Parathyroid adenoma (tissue), 2 donors: ENCODE results near the gene PAFAH1B2.

Experiments
- H2AFZ ChIP-seq: fragments of 300-600 bp; sonication (generic); one replicate; pipeline ENCODE4 v1.7.0; 2017; ENCODE audit warnings: antibody characterized with exemption, mild to moderate bottlenecking
- H3K27ac ChIP-seq: fragments of 300-600 bp; sonication (generic); one replicate; pipeline ENCODE4 v1.7.0; 2017
- H3K27me3 ChIP-seq: fragments of 300-600 bp; sonication (generic); one replicate; pipeline ENCODE4 v1.7.0; 2017; ENCODE audit warnings: low read length; ENCODE audit not compliant: control insufficient read depth, insufficient read depth
- H3K36me3 ChIP-seq: fragments of 300-600 bp; sonication (generic); one replicate; pipeline ENCODE4 v1.7.0; 2017; ENCODE audit warnings: low read length; ENCODE audit not compliant: control insufficient read depth, insufficient read depth
- H3K4me1 ChIP-seq: fragments of 300-600 bp; sonication (generic); one replicate; pipeline ENCODE4 v1.7.0; 2017; ENCODE audit warnings: control low read depth
- H3K4me2 ChIP-seq: fragments of 300-600 bp; sonication (generic); one replicate; pipeline ENCODE4 v1.7.0; 2017; ENCODE audit warnings: low read length
- H3K4me3 ChIP-seq: fragments of 300-600 bp; sonication (generic); one replicate; pipeline ENCODE4 v1.7.0; 2017; ENCODE audit warnings: low read depth, low read length
- H3K79me2 ChIP-seq: fragments of 300-600 bp; sonication (generic); one replicate; pipeline ENCODE4 v1.7.0; 2017; ENCODE audit warnings: control low read depth
- H3K9ac ChIP-seq: fragments of 300-600 bp; sonication (generic); one replicate; pipeline ENCODE4 v1.7.0; 2017; ENCODE audit warnings: mild to moderate bottlenecking
- H3K9me3 ChIP-seq: fragments of 300-600 bp; sonication (generic); one replicate; pipeline ENCODE4 v1.7.0; 2017; ENCODE audit warnings: low read length; ENCODE audit not compliant: control insufficient read depth
- TF ChIP-seq, protein P1 (sequence below): fragments of 300-600 bp; sonication (generic); IDR thresholded peaks from one replicate; pipeline ENCODE4 v1.7.0; 2017; ENCODE audit warnings: antibody characterized with exemption, mild to moderate bottlenecking
- donor health status: primary hyperparathyroidism.

The PAFAH1B2 gene

DNA sequence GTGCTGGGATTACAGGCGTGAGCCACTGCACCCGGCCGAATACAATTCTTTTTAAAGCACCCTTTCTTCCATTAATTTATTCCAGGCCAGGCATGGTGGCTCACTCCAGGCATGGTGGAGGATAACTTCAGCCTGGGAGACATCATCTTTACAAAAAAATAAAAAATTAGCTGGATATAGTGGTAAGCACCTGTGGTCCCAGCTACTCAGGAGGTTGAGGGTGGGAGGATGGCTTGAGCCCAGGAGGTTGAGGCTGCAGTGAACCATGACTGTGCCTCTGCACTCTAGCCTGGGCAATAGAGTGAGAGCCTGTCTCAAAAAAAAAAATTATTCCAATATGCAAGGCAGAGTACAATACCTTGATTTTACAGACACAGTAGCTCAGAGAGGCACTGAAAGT is 66.5 kb downstream of the PAFAH1B2 start:
- H3K4me1 ChIP-seq = no peaks in the 10 kb centered on the region
- no peak overlapping the region for H3K27ac ChIP-seq
- H3K79me2 ChIP-seq = no peaks in the 10 kb centered on the region
- no peak overlapping the region for H3K4me3 ChIP-seq
- H3K27me3 ChIP-seq = no peaks in the 10 kb centered on the region
- TF ChIP-seq, protein P1, sequence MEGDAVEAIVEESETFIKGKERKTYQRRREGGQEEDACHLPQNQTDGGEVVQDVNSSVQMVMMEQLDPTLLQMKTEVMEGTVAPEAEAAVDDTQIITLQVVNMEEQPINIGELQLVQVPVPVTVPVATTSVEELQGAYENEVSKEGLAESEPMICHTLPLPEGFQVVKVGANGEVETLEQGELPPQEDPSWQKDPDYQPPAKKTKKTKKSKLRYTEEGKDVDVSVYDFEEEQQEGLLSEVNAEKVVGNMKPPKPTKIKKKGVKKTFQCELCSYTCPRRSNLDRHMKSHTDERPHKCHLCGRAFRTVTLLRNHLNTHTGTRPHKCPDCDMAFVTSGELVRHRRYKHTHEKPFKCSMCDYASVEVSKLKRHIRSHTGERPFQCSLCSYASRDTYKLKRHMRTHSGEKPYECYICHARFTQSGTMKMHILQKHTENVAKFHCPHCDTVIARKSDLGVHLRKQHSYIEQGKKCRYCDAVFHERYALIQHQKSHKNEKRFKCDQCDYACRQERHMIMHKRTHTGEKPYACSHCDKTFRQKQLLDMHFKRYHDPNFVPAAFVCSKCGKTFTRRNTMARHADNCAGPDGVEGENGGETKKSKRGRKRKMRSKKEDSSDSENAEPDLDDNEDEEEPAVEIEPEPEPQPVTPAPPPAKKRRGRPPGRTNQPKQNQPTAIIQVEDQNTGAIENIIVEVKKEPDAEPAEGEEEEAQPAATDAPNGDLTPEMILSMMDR = no peak
- H3K4me2 ChIP-seq = no peak overlapping the region
- no peaks in the 10 kb centered on the region for H3K9me3 ChIP-seq
- H3K36me3 ChIP-seq = no peaks in the 10 kb centered on the region
- no peak overlapping the region for H3K9ac ChIP-seq
- no peak overlapping the region for H2AFZ ChIP-seq

GRCh38 chr11:117212697-117213355 is 68.7 kb downstream of the PAFAH1B2 start:
- Histone ChIP-seq H3K36me3 (no peaks in the 10 kb centered on the region), H3K4me3 (no peak overlapping the region), H3K9ac (no peak overlapping the region), H3K27ac (no peak overlapping the region), H3K9me3 (no peaks in the 10 kb centered on the region), H2AFZ (no peak overlapping the region), H3K4me1 (no peaks in the 10 kb centered on the region), H3K27me3 (no peaks in the 10 kb centered on the region), H3K4me2 (no peak overlapping the region), H3K79me2 (no peaks in the 10 kb centered on the region)
- TF ChIP-seq, protein P1 = no peak

GRCh38 chr11:117214404-117215110 is 70.5 kb downstream of the PAFAH1B2 start:
- Histone ChIP-seq H3K27me3 (no peaks in the 10 kb centered on the region), H2AFZ (no peak overlapping the region), H3K4me1 (no peaks in the 10 kb centered on the region), H3K27ac (no peak overlapping the region), H3K79me2 (no peaks in the 10 kb centered on the region), H3K9ac (no peak overlapping the region), H3K4me2 (no peak overlapping the region), H3K36me3 (no peaks in the 10 kb centered on the region), H3K9me3 (no peaks in the 10 kb centered on the region), H3K4me3 (no peak overlapping the region)
- TF ChIP-seq, protein P1 = no peak

GRCh38 chr11:117217141-117218084 is 73.3 kb downstream of the PAFAH1B2 start:
- TF ChIP-seq, protein P1 = no peak
- Histone ChIP-seq H3K79me2 (no peaks in the 10 kb centered on the region), H3K4me3 (no peak overlapping the region), H3K27ac (peak overlapping the region; percentile 39), H3K9ac (no peak overlapping the region), H3K4me1 (peaks cover 19% of the 10 kb centered on the region), H3K4me2 (no peak overlapping the region), H3K27me3 (no peaks in the 10 kb centered on the region), H3K9me3 (no peaks in the 10 kb centered on the region), H2AFZ (no peak overlapping the region), H3K36me3 (no peaks in the 10 kb centered on the region)
